Uterus (tissue), 2 donors: ENCODE data around the gene FCGBP.

Experiments used
- CTCF ChIP-seq, 4 experiments: fragments of 200-600 bp in 2 of 4; fragments of 450-650 bp in 2 of 4; sonication (generic) in 2 of 4; IDR thresholded peaks; one replicate each; pipeline ENCODE4 v1.5.1; 2016 to 2019; ENCODE audit warnings: antibody characterized with exemption in 4 of 4, mild to moderate bottlenecking in 2 of 4, moderate library complexity in 1 of 4
- POLR2A ChIP-seq, 2 donors: fragments of 450-650 bp; IDR thresholded peaks; one replicate each; pipeline ENCODE4 v1.6.1; 2016; ENCODE audit warnings: antibody characterized with exemption in 2 of 2, mild to moderate bottlenecking in 1 of 2, moderate library complexity in 1 of 2

GRCh38 chr19:39916851-39917396 lies 17.5 kb downstream of the FCGBP start:
- no peak for TF ChIP-seq CTCF (IDR thresholded peaks at IDR 0.05)
- TF ChIP-seq POLR2A (IDR thresholded peaks at IDR 0.05) = no peak
